ENCODE data around the gene LCAT.
"Not testable (repeated sequence)": the region's sequence is repeated elsewhere in the genome, so short reads cannot be mapped to it uniquely, and the experiment has no call there.

LCAT gene

DNA sequence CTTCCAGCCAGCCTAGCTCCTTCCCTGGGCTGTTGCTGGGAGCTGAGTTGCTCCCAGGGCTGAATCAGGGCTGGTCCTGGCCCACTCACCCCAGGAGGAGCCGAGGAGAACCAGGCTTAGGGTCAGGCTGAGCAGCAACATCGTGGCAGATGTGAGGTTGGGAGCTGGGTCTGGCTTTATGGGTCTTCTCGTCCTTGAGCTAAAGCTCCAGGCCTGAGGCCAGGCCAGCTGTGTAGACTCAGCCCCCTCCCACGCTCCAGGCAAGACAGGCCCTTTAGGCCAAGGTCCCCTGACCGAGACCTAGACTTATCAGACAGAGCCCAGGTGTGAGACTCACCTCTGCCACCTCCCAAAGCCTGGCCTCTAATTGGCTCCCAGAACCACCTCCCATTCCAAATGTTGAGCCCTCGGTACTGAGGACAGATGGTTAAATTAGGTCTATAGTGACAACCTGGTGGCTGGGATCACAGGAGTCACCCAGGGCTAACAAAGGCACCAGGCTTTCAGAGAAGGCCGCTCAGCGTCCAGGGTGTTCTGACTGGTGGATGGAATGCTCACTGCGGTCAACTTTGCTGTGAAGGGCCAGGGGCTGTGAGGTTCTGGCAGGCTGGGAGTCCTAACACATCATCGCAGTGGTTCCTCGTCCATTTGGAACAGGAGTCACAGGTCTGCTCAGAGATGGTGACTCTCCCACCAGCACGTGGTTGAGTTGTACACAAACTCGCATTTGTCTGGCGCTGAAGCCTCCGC is 12.0 kb downstream of the LCAT start, which contains the start of gene CTRL:
CTRL (minus strand) TSS at position 151 of the 750 bp plus-strand sequence; CDS start at position 141, 10 bp downstream.
- DNase-seq: no peak

GRCh38 chr16:67930678-67931211 is 13.2 kb downstream of the LCAT start:
- no peak for DNase-seq

DNA sequence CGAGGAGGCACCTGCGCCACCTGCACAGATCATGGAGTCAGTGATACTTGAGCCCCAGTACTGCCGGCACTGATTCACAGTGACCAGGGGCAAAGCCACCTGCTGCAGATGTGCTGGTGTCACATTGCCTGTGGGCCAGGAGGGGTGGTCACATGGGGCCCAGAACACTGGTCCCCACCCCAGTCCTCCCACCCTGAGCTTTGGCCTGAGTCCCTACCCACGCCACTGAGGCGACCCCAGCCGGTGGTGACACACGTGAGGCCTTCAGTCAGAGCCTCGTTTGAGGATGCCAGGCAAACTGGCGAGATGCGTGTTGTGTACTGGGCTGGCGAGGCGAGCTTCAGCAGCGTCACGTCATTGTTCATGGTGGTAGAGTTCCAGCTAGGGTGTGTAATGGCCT is 13.7 kb downstream of the LCAT start:
- no peak for DNase-seq

DNA sequence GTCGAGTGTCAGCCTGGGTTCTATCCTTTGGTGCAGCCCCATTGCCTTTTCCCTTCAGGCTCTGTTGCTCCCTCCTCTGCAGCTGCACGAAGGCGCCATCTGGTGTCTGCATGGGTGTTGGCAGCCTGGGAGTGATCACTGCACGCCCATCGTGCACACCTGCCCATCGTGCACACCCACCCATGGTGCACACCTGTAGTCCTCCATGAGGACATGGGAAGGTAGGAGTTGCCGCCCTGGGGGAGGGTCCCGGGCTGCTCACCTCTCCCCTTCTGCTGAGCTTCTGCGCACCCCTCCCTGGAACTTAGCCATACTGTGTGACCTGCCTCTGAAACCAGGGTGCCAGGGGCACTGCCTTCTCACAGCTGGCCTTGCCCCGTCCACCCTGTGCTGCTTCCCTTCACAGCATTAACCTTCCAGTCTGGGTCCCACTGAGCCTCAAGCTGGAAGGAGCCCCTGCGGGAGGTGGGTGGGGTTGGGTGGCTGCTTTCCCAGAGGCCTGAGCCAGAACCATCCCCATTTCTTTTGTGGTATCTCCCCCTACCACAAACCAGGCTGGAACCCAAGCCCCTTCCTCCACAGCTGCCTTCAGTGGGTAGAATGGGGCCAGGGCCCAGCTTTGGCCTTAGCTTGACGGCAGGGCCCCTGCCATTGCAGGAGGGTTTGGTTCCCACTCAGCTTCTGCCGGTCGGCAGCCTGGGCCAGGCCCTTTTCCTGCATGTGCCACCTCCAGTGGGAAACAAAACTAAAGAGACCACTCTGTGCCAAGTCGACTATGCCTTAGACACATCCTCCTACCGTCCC is 15.2 kb downstream of the LCAT start:
- peak; percentile 28 for DNase-seq

- no peak for DNase-seq
Observed at GRCh38 chr16:67928147-67928546, 15.8 kb downstream of the LCAT start.

DNA sequence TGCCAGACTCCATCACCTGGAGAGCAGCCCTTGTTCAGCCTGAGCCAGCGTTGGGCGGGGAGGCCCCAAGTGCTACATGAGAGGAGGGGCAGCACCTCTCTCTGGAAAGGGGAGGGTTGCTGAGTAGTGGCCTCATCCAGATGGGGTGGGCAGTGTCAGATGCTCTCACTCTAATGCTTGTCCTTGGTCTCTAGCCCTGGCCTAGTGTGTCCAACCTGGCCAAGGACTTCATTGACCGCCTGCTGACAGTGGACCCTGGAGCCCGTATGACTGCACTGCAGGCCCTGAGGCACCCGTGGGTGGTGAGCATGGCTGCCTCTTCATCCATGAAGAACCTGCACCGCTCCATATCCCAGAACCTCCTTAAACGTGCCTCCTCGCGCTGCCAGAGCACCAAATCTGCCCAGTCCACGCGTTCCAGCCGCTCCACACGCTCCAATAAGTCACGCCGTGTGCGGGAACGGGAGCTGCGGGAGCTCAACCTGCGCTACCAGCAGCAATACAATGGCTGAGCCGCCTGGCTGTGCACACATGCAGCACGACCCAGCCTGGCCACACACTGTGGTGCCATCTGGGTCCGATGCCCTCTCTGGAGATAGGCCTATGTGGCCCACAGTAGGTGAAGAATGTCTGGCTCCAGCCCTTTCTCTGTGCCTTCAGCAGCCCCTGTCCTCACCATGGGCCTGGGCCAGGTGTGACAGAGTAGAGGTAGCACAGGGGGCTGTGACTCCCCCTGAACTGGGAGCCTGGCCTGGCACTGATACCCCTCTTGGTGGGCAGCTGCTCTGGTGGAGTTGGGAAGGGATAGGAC is 16.6 kb downstream of the LCAT start:
- no peak for DNase-seq

DNA sequence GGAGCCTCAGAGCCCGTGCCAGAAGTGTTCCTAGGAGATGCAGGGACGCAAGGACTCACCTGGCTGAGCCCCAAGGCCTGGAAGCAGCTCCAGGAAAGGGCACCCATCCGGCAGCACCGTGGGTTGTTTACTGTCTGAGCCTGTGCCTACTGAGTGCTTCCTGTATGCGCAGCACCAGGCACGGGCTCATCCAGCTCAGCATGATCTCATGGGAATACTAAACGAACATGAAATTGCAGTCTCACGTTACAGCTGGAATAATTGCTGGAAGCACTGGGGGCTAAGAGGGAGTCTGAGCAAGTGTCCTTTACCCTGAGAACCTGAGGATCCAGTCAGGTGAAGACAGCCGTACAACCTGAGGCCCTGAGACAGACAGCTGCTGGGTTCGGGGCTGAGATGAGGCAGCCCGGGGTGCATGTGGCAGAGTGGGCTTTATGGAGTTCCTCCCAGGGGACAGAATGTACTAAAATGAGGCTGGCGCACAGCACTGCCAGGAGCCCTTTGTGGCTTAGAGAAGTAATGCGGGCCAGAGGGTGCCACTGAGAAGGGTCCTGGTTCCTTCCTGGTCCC is 17.7 kb downstream of the LCAT start:
- peak; percentile 47 for DNase-seq

DNA sequence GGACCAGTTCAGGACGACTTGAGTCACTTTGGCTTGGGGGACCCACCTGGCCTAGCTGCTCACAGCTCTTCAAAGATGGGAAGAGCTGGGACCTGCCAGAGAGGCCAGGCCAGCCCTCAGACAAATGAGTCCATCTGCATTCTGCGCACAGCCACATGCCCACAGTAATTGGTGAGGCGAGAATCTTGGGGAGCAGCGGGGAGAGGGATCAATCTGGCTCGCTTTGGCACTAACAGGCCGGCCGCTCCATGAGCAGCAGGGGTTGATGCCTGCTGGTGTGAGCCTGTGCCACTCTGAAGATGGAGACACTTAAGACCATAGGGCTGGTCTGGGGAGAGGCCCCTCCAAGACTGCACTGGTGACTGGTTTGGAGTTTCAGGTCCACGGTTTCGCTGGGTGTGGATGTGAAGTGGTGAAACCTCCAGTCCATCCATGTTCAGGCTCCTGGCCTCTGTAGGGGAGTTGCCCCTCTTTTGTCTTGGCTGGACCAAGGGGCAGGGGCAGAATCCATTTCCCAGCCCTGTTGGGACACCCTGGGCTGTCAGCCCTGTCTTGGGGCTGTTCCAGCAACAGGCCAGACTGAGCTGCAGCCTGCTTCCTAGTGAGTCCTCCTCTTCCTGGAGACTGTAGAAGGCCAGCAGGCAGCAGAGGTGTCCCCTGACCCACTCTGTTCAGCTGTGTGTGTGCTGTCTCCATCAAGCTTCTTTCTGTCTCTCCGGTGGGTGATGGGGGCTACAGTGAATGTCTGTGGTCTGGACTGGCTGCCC is 19.6 kb downstream of the LCAT start:
- DNase-seq: no peak

- DNase-seq: no peak
Observed at GRCh38 chr16:67923414-67924116, 20.4 kb downstream of the LCAT start.

DNA sequence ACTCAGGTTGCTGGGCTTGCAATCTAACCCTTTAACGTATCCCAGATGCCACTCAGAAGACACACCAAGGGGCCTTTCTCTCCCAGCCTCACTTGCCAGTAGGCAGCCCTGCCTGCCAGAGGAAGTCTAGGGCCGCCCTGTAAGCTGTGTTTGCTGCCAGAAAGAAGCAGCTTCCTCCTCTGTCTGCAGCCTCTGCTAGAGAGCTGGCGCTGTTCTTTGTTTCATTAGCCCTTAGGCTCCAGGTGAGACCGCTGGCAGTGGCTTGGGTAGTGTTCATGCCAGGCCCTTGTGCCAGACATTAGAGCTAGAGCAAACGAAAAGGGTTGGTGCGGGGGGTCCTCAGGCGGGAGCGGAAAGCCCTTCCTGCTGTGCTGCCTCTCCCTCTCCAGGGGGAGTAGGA is 21.2 kb downstream of the LCAT start:
- no peak for DNase-seq

GRCh38 chr16:67922221-67922620 is 21.7 kb downstream of the LCAT start:
- no peak for DNase-seq

- no peak for DNase-seq
Observed at GRCh38 chr16:67919622-67920221, 24.2 kb downstream of the LCAT start.

DNA sequence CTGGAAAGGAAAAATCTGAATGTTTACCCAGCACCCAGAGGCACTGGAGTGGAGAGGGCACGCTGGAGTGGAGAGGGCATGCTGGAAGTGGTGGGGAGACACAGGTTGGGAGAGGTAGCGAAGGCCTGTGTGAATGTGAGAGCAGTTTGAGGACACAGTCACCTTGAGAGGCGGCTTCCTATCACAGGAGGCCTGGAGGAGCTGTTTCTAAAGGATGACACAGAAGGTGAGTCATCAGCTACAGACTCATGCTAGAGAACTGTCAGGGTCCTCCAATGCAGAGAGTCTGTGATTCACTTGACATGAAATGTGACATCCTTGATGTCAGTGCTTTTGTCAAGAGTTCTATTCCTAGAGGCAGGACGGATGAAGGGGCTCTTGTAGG is 26.1 kb downstream of the LCAT start:
- DNase-seq: no peak

- no peak for DNase-seq
Observed at GRCh38 chr16:67917140-67917851, 26.6 kb downstream of the LCAT start.

- DNase-seq: no peak
Observed at GRCh38 chr16:67915831-67916723, 27.8 kb downstream of the LCAT start.

GRCh38 chr16:67915496-67915769 is 28.5 kb downstream of the LCAT start:
- DNase-seq: not testable (repeated sequence)

GRCh38 chr16:67914758-67915495 is 29.0 kb downstream of the LCAT start:
- DNase-seq: no peak

- peak; percentile 68 for DNase-seq
Observed at GRCh38 chr16:67910158-67910557, 33.8 kb downstream of the LCAT start.

All from DMS 273 treated with DMSO at 0.1 percent for 48 hours (cell line).